ENCODE data around the gene LIPC.

Gene LIPC

DNA sequence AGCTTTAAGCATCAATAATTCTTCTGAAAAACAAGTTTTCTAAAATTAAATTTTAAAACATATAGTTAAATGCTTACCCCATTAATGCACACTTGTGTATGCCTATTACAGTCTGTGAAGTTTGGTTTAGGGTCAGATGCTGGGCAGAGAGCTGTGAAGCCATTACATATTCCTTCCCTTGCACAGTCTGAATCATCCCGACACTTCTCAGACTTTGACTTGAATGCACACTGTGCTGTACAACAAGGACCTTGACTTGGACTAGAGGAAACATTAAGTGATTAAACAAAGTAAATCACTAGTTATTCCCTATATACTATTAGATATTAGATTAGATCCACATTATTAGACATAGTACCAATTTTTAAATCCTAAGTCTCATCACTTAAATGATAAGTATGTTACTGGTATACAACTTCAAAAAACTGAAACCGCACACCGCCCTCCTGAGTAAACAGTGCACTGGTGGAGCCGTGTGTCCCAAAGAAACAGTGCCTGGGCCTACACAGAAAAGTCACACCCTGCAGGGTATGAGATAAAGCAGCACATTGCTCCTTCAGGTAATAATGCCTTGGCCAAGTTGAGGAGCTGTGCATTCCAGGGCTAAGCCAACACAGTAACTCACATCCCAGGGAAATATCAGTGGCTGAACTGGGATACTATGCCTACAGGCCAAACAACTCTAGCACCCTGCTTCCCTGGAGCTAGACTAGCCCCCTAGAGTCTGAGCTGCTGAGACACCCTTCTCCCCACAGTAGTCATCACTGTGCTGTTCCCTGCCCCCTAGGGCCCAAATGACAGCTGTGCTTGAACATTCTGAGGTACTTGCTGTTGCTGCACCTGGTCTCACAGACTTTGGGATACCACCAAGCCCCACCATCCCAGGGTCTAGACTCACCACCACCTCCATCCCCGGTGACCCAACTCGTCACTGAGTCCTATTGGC lies 180.2 kb downstream of the LIPC start:
- no peak for DNase-seq
- in situ Hi-C loops (cut with MboI; ENCODE audit: low pct_unique_long_range_greater_than_20kb, low sequenced_read_pairs) = no loop called here

DNA sequence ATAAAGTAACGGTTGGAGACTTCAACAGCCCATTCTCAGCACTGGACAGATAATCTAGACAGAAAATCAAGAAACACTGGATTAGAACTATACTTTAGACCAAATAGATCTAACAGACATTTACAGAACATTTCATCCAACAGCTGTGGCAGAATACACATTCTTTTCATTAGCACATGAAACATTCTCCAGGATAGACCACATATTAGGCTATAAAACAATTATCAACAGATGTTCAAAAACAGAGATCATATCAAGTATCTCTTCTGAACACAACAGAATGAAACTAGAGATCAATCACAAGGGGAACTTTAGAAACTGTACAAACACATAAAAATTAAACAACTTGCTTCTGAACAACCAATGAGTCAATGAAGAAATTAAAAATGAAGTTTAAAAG lies 184.4 kb downstream of the LIPC start:
- no peak for DNase-seq

More for the DNA sequence above, 184.4 kb downstream of the LIPC start:
- in situ Hi-C loops (cut with MboI; ENCODE audit: low pct_unique_long_range_greater_than_20kb, low sequenced_read_pairs) = no loop called here
